ENCODE results near the gene FGD5. TPM values are rescaled to one million over a fixed set of nuclear protein-coding genes. Genes with fewer than 3 reads are reported as not detected.

FGD5 gene
- total and polyA plus RNA-seq, 8 donors, result 1.2 to 34.1 (median 9.0) TPM

DNA sequence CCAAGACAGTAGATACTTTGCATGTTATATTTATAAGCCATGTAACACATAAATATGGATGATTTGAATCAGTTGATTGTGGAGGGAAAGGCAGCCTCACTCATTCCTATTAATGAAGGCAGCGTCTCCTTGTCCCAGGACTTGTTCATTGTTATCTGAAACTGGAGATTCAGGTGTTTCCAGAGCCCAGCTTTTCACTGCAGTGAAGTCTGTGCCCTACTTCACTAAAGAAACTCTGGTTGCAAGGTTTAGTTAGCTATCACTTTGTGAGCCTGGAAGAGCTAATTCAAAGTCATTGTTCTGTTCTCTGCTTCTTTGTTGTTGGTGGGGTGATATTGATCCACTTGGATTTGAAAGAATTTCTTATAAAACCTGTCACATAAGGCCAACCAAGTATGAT, 138.4 kb downstream of the FGD5 start:
- Histone ChIP-seq H3K4me3 (no peak overlapping the region), H3K27me3 (no peaks in the 10 kb centered on the region), H3K9me3 (no peaks in the 10 kb centered on the region), H3K4me1 (peaks cover 12 to 69% (median 31%) of the 10 kb centered on the region in 4 donors), H3K36me3 (peaks cover 0 to 18% (median 4%) of the 10 kb centered on the region in 4 donors), H3K27ac (no peak overlapping the region)
- DNase-seq, result peak in 1 of 2 donors; percentile 55
- TF ChIP-seq POLR2A (IDR thresholded peaks at IDR 0.05), result no peak
- no peak for TF ChIP-seq CTCF (IDR thresholded peaks at IDR 0.05)
- TF ChIP-seq EP300 (IDR thresholded peaks at IDR 0.05), result no peak
- TF ChIP-seq POLR2AphosphoS5 (IDR thresholded peaks at IDR 0.05), result no peak
- intact Hi-C loops (cut with DNase I; ENCODE audit: low total_unique reads), result no loop called here
- 33 to 73% (median 35%) methylated on average over 1 of the region's 1 CpG for WGBS, 5 donors

DNA sequence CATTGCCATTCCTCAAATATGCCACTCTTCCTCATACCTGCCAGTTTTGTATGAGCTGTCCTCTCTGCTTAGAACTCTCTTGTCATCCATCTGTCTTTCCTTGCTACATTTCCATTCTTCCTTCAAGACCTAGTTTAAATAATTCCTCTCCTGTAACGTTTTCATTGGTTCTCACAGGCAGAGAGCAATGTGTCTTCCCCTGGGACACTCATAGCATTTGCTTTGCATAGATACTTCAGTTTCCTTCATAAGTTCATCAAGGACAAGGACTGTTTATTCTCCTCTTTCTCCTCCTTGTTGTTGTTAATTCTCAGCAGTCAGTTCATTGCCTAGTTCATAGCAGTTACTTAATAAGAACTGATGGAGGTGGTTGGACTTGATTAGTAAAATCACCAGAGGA, 139.2 kb downstream of the FGD5 start:
- no peak for DNase-seq
- Histone ChIP-seq H3K9me3 (no peaks in the 10 kb centered on the region), H3K4me3 (no peak overlapping the region), H3K27me3 (no peaks in the 10 kb centered on the region), H3K36me3 (peaks cover 0 to 18% (median 9%) of the 10 kb centered on the region in 4 donors), H3K4me1 (peaks cover 12 to 61% (median 28%) of the 10 kb centered on the region in 4 donors), H3K27ac (peak overlapping the region in 1 of 5 donors; percentile 51)
- TF ChIP-seq CTCF (IDR thresholded peaks at IDR 0.05) (no peak), EP300 (IDR thresholded peaks at IDR 0.05) (no peak), POLR2AphosphoS5 (IDR thresholded peaks at IDR 0.05) (no peak), POLR2A (IDR thresholded peaks at IDR 0.05) (no peak)
- intact Hi-C loops (cut with DNase I; ENCODE audit: low total_unique reads), result no loop called here
- WGBS, 5 donors, result 20 to 37% (median 29%) methylated on average over 1 of the region's 1 CpG

DNA sequence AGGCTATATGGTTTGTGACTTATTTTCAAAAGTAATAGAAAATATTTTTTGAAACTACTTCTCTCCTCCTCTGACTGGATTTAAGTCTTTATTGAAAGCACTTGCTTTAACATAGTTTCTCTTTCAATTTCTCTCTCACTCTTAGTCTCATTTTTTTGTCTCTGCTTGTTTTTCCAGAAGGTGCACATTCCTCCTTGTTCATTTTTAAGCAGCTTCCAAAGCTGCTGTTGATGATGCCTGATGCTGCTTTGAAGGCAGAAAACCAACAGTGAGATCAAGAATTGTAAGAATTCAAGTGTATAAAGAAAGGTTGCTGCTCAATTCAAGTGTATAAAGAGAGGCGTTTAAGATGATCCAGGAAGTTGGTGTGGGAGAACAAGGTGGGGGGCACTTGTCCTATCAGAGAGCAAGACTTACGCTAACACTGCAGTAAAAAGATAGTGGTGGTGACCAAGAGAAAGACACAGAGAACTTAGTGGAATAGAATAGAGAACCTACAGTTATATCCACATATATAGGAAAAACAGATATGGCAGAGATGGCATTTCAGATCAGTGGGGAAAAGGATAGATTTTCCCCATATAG, 140.7 kb downstream of the FGD5 start:
- 49 to 69% (median 56%) methylated on average over 2 of the region's 2 CpGs for WGBS, 5 donors
- Histone ChIP-seq H3K36me3 (peaks cover 0 to 18% (median 12%) of the 10 kb centered on the region in 4 donors), H3K9me3 (no peaks in the 10 kb centered on the region), H3K4me3 (no peak overlapping the region), H3K27ac (peak overlapping the region in 1 of 5 donors; percentile 51), H3K4me1 (peaks cover 12 to 51% (median 25%) of the 10 kb centered on the region in 4 donors), H3K27me3 (no peaks in the 10 kb centered on the region)
- no peak for TF ChIP-seq POLR2A (IDR thresholded peaks at IDR 0.05)
- TF ChIP-seq CTCF (IDR thresholded peaks at IDR 0.05), result no peak
- TF ChIP-seq EP300 (IDR thresholded peaks at IDR 0.05), result no peak
- TF ChIP-seq POLR2AphosphoS5 (IDR thresholded peaks at IDR 0.05), result no peak
- DNase-seq, result peak in 1 of 2 donors; percentile 30
- intact Hi-C loops (cut with DNase I; ENCODE audit: low total_unique reads), result no loop called here

GRCh38 chr3:14962762-14963161, 144.0 kb downstream of the FGD5 start:
- intact Hi-C loops (cut with DNase I; ENCODE audit: low total_unique reads), result no loop called here
- Histone ChIP-seq H3K27ac (no peak overlapping the region), H3K9me3 (no peaks in the 10 kb centered on the region), H3K4me3 (no peak overlapping the region), H3K36me3 (peaks cover 0 to 30% (median 24%) of the 10 kb centered on the region in 4 donors), H3K4me1 (peaks cover 7 to 22% (median 13%) of the 10 kb centered on the region in 4 donors), H3K27me3 (no peaks in the 10 kb centered on the region)
- 95 to 98% (median 96%) methylated on average over 5 of the region's 5 CpGs for WGBS, 5 donors
- no peak for TF ChIP-seq POLR2AphosphoS5 (IDR thresholded peaks at IDR 0.05)
- TF ChIP-seq EP300 (IDR thresholded peaks at IDR 0.05), result no peak
- no peak for TF ChIP-seq CTCF (IDR thresholded peaks at IDR 0.05)
- TF ChIP-seq POLR2A (IDR thresholded peaks at IDR 0.05), result no peak
- no peak for DNase-seq

All from stomach (tissue), 9 donors.